Measurements from ENCODE around the gene DLEU7. TPM values are rescaled to one million over a fixed set of nuclear protein-coding genes. Genes with fewer than 3 reads are reported as not detected.

DLEU7 gene
- total and polyA plus RNA-seq, 9 of the 15 experiments (the other 6 are each of a cell fraction or from before 2014, with no cell fraction given): 0.03 to 0.06 TPM; not detected in 7

- TF ChIP-seq MIER1 (IDR thresholded peaks at IDR 0.05; ENCODE audit: low read depth) (no peak), EP400 (IDR thresholded peaks at IDR 0.05) (no peak), STAT5A (IDR thresholded peaks at IDR 0.05; ENCODE audit: borderline replicate concordance, low read length) (no peak), RAD21 (CRISPR knock-in tag; conservative IDR thresholded peaks at IDR 0.05 in 1 of 2, IDR thresholded peaks at IDR 0.05 in 1 of 2) (peak; percentile 85 to 87), ZBTB49 (CRISPR knock-in tag; IDR thresholded peaks at IDR 0.05; ENCODE audit: borderline replicate concordance) (no peak), TFAM (CRISPR knock-in tag; conservative IDR thresholded peaks at IDR 0.05) (no peak), MECOM (CRISPR knock-in tag; IDR thresholded peaks at IDR 0.05) (no peak), TAF1 (IDR thresholded peaks at IDR 0.05; ENCODE audit: control insufficient read depth, extremely low read depth, insufficient read depth, low read length, severe bottlenecking) (no peak), ZNF282 (CRISPR knock-in tag; IDR thresholded peaks at IDR 0.05) (no peak), GTF2F1 (IDR thresholded peaks at IDR 0.05; ENCODE audit: low read depth, low read length) (no peak), ARID1B (IDR thresholded peaks at IDR 0.05) (no peak), ZNF277 (CRISPR knock-in tag; IDR thresholded peaks at IDR 0.05; ENCODE audit: borderline replicate concordance) (no peak), ZFX (CRISPR knock-in tag; IDR thresholded peaks at IDR 0.05) (no peak), SOX6 (IDR thresholded peaks at IDR 0.05) (no peak), HLTF (IDR thresholded peaks at IDR 0.05) (no peak), SMC3 (conservative IDR thresholded peaks at IDR 0.05; ENCODE audit: insufficient read depth, low read depth, low read length) (peak; percentile 64), SP1 (CRISPR knock-in tag; IDR thresholded peaks at IDR 0.05) (no peak), ZNF512 (tag; IDR thresholded peaks at IDR 0.05) (no peak), NKRF (IDR thresholded peaks at IDR 0.05; ENCODE audit: borderline replicate concordance) (no peak), NR1H2 (CRISPR knock-in tag; IDR thresholded peaks at IDR 0.05) (no peak), HEY1 (CRISPR knock-in tag; IDR thresholded peaks at IDR 0.05; ENCODE audit: borderline replicate concordance) (no peak), PHB2 (IDR thresholded peaks at IDR 0.05; ENCODE audit: low read depth) (no peak)
Observed at GRCh38 chr13:50801087-50801931, 42.2 kb downstream of the DLEU7 start (continued).

Data from K562 (cell line).